HG03442 (cell line): Measurements from ENCODE around the gene MSL2.
"Not testable (repeated sequence)": the region's sequence is repeated elsewhere in the genome, so short reads cannot be mapped to it uniquely, and the experiment has no call there.

Experiments
- ATAC-seq: cut with Tn5 transposase; IDR thresholded peaks from one replicate; pipeline ENCODE4 v1.9.1; 2021; ENCODE audit warnings: mild to moderate bottlenecking, moderate library complexity; ENCODE audit not compliant: unreplicated experiment

The MSL2 gene, protein sequence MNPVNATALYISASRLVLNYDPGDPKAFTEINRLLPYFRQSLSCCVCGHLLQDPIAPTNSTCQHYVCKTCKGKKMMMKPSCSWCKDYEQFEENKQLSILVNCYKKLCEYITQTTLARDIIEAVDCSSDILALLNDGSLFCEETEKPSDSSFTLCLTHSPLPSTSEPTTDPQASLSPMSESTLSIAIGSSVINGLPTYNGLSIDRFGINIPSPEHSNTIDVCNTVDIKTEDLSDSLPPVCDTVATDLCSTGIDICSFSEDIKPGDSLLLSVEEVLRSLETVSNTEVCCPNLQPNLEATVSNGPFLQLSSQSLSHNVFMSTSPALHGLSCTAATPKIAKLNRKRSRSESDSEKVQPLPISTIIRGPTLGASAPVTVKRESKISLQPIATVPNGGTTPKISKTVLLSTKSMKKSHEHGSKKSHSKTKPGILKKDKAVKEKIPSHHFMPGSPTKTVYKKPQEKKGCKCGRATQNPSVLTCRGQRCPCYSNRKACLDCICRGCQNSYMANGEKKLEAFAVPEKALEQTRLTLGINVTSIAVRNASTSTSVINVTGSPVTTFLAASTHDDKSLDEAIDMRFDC

DNA sequence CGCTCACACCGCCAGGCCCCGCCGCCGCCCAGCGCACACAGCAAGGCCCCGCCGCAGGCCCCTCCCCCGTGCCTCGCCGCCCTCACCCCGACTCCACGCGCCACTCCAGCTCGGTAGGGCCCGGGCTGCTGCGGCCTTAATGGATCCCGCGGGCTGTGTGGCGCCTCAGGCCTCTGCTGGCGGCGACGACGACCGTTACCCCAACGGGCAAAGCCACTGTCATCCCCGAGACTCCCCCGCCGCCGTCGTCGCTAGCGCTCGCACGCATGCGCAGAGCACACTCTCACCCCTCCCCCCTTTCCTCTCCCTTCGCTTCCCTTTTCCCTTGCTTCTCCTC, at the start of gene MSL2:
MSL2 (minus strand) TSS at position 272 of the 337 bp plus-strand sequence. CDS start 1,222 bp downstream, outside the sequence.
- ATAC-seq, result no peak

DNA sequence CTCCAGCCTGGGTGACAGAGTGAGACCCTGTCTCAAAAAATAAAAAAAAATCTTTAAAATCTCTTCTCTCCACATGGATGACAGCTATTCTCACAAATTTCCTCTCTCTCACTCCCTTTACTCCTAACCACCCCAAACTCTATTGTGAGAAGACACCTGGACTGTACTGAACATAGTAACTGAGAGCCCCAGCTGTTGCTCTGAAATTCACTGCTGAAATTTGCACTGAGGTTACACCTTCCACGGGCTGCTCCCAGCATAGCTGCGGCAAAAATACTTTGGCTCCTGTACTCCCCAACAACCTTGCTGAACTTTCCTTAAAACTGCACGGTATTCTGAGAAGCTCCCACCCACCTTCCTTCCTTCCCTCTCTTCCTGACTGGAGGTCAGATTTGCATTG, 49.6 kb upstream of the MSL2 start:
- ATAC-seq, result no peak

DNA sequence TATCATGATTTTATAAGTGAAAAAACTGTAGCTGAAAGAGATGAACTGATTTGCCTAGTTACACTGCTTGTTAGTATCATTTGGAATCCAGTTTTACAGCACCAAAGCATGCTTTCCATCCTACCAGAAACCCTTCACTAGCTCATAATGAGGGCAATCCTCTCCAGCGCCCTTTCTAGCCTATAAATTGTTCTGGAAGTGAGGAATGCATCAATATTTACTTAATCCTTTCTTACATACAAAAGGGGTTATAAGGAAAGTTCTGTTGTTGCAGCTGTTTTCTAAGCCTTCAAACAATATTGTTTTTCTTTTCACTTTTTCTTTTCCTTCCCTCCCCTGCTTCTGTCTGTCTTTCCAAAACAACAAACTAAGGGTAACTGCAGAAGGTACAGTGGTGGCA, 43.0 kb upstream of the MSL2 start:
- ATAC-seq, result no peak

DNA sequence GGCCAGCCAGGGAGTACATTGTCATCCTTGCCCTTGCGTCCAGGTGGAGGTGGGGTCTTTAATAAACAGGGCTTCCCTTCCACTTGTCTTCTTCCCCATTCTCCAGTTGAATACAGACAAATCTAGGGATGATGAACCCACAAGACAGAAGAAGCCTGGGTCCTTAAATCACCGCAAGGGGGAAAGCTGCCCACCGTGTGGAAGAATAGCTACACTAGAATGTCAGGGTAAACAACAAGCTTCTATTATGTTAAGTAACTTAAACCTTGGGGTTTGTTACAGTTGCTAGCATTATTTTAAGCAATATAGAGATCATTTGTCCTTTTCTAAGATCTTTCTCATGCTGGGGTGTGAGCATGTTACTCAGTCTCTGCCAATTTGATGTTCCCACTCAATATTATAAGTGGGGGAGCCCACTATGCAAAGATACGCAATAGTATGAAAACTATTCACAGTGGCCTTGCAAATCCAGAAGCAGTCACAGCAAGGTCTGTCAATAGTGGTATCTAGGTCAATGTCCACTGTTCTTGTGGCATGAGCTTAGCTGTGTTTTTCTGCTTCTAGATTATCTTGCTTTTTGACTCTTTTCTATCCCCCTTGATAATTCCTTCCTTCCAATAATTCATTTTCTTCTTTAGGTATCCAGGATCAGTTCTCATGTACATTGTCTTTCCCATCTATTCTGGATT, 42.0 kb upstream of the MSL2 start:
- ATAC-seq, result no peak

DNA sequence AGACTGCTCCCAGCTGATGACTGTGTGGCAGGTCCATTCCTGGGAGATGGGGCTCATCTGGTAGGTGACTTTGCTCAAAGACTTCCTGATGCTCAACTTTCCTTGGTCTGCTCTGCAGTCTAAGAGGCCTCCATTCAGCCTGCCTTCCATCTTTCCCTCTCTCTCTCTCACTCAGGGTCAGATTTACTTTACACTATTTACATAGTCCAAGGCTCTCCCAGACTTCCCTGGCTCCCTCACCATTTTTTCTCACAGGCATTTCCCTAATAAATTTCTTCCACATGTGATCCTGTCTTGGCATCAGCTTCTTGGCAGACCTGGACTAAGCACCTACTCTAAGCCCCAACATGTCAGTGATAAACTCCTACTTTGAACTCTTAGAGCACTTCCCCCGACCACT, 41.0 kb upstream of the MSL2 start:
- ATAC-seq, result no peak

DNA sequence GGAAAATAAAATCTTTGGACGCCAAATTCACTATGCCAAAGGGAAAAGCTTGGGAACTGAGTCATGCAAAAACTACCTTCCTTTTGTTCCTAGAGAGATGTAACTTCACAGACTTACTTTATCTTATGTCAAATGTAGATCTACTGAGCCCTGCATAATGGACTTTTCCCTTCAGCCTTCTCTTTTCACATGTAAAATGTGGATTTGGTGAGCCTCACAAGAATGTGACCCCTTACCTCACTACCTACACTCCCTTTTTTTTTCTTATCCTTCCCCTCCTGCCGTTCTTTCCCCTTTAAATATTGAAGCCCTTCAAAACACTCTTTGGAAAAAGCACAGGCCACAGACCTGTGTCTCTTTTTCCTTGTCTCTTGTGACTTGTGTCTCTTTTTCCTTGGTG, 40.0 kb upstream of the MSL2 start:
- no peak for ATAC-seq

DNA sequence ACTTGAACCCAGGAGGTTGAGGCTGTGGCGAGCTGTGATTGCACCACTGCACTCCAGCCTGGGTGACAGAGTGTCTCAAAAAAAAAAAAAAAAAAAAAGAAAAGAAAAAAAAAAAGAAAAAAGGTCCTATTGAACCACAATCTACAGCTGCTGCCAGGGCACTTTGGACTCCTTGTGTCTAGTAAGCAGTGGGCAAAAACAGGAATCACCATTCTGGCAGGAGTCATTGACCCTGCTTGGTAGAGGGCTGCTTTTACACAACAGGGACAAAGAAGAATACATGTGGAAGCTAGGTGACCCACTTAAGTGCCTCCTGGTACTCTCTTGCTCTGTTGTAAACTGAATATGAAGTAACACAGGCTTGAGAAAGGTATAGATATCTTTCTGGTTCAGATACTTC, 39.4 kb upstream of the MSL2 start:
- ATAC-seq, result no peak

DNA sequence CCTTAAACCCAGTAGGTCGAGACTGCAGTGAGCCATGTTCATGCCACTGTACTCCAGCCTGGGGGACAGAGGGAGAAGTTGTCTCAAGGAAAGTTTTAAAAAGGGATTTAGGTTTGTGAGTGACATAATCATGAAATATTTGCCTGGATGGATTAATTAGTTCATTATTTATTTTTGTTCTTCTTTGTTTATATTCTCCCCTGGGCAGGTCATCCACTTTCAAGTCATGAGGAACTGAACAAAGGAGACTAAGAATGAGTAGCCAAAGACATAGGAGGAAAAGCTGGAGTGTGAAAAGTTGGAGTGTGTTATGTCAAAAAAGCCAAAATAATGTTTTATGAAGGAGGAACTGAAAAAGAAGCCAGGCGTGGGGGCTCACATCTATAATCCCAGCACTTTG, 36.3 kb upstream of the MSL2 start:
- ATAC-seq, result no peak

DNA sequence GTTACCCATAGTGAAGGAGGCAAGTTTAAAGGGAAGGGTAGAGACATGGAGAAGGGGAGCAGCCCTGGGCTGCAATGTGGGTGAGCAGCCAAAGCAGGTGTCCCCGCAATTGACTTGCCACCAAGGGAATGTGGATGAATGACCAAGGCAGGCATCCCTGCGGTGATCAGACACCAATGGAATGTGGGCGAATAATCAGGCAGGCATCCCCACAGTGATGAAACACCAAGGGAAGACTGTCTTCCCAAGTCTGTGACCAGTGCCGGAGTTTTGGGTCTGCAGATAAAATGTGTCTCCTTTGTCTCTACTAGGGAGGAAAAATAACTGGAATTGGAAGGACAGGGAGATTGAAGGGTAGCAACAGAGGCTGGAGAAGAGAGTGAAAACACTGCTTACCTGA, 26.6 kb upstream of the MSL2 start:
- ATAC-seq, result not testable (repeated sequence)

DNA sequence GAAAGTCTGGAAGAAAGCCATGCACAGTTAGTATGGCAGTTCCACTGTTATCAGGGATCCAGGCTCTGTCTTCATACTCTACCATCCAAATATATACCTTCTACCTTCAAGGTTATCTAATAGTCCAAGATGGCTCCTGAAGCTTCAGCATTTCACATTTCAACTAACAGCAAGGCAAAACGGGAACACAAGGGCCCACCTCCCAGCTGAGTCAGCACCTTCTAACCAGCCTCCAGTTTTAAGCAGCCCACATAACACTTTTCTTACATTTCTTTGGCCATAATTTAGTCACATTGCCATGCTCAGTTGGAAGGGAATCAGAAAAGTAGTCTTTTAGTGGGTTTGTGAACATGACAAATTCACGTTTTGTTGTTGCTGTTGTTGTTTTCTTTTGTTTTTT, 15.4 kb upstream of the MSL2 start:
- no peak for ATAC-seq

DNA sequence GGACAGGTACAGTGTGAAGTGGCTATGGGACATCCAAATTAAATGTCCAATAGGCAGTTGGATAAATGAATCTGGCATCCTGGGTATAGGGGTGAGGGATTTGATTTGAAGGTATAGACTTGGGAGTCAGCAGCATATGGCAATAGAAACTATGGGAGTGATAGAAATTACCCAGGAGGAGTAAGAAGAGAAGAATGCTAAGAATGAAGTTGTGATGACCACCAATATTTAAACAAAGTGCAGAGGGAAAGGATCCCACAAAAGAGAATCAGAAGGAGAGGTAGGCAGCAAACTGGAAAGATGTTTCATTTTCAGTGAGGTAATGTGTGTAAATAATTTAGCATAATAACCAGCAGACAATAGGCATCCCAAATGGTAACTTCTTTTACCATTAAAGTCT, 13.8 kb upstream of the MSL2 start:
- no peak for ATAC-seq

DNA sequence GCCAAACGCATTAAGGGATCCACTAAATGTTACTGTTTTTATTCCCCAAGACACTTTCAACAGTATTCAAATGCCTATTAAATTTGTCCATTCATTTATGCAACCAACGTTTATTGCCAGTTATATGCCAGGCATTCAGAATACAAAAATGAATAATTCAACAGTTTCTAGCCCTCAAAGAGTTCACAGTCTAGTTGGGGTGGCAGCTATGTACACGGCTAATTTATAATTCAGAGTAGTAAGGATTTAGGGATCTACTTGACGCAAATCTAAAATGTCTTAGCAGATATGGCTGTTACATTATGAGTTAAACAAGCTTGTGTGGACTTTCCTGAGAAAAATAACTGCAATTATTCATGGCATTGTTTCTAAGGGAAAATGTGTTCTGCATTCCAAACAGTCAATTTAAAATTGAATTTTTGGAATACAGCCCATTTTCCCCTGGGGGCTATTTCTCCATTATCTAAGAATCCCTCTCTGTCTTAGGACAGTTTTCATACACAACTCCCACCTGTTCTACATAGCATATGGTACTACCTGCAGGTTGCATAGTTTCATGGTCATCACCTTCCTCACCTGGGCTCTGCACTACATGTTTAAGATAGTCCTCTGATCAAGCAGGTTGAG, 11.5 kb upstream of the MSL2 start:
- no peak for ATAC-seq

DNA sequence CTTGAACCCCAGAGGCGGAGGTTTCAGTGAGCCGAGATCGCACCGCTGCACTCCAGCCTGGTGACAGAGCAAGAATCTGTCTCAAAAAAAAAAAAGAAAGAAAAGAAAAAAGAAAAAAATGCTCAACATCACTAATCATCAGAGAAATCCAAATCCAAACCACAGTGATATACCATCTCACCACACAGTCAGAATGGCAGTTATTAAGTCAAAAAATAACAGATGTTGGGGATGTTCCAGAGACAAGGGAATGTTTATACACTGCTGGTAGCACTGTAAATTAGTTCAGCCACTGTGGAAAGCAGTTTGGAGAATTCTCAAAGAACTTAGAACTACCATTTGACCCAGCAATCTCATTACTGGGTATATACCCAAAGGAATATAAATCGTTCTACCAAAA, 3.1 kb upstream of the MSL2 start:
- not testable (repeated sequence) for ATAC-seq

DNA sequence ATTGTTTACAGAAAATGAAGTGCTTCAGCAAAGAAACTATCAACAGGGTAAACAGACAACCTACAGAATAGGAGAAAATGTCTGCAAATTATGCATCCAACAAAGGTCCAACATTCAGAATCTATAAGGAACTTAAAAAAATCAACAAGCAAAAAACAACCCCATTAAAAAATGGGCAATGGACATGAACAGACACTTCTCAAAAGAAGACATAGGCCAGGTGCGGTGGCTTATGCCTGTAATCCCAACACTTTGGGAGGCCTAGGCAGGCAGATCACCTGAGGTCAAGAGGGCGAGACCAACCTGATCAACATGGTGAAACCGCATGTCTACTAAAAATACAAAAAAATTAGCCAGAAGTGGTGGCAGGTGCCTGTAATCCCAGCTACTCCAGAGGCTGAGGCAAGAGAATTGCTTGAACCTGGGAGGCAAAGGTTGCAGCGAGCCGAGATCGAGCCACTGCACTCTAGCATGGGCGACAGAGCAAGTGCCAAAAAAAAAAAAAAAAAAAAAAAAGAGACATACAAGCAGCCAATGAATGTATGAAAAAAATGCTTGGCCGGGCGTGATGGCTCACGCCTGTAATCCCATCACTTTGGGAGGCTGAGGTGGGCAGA, 2.4 kb upstream of the MSL2 start:
- not testable (repeated sequence) for ATAC-seq

DNA sequence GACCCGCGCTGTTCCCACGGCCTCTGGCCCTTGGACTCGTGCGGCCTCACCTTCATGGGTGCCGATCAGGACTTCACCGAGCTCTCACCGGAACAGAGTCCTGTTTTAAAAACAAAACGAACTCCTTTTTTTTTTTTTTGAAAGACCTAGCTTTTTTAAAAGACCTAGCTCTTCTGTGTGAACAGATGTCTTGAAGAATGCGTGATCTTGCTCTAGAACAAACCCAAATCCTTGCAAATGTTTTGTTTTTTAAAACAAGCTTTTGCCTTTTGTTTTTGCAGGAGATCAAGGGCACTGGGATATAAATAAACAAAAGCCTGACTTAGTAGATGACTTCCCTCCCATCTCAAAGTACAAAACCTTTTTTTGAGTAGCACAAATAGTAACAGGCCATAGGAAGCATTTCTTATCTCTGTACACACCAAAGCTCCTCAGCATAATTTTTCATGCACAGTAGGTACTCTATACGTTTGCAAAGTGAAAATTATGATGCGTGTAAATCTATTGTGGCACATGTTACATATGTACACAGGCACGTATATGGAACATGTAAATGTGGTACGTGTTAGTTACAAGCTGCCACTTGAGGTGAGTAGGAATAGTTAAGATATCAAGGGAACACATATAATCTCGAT, 1.1 kb upstream of the MSL2 start:
- no peak for ATAC-seq

DNA sequence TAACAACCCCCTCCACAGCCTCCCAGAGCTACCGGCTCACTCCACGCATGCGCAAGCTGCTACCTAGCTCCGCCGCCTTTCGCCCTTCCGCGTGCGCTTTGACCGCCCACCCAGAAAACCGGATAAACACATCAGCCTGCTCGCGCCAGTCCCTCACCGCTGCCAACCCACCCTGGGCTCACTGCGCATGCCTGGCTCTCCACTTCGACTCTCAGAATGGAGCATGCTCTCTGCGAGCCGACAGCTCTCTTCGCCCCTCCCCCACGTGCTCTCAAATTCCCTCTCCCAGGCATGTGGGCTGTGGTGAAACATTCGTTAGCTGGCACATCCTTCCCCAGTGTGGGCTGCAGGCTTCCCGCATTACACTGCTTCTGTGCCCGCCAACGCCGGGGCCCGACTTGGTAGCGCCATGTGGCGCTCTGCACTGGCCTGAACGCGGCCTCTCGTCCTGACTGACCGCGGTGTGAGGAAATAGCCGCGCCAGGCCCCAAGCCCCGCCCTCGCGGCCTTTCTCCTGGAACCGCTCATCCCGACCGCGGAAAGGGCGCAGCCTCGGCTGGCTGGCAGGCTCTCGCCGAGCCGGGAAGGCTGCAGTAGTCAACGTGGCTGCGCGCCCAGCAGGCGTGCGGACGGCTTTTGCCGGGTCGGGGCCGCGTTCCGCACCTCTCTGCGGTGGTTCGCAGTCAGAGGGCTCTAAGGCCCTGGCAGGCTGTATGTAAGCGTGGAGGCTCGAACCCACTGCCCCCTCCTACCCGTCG, 445 bp upstream of the MSL2 start:
- ATAC-seq, result peak; percentile 68

DNA sequence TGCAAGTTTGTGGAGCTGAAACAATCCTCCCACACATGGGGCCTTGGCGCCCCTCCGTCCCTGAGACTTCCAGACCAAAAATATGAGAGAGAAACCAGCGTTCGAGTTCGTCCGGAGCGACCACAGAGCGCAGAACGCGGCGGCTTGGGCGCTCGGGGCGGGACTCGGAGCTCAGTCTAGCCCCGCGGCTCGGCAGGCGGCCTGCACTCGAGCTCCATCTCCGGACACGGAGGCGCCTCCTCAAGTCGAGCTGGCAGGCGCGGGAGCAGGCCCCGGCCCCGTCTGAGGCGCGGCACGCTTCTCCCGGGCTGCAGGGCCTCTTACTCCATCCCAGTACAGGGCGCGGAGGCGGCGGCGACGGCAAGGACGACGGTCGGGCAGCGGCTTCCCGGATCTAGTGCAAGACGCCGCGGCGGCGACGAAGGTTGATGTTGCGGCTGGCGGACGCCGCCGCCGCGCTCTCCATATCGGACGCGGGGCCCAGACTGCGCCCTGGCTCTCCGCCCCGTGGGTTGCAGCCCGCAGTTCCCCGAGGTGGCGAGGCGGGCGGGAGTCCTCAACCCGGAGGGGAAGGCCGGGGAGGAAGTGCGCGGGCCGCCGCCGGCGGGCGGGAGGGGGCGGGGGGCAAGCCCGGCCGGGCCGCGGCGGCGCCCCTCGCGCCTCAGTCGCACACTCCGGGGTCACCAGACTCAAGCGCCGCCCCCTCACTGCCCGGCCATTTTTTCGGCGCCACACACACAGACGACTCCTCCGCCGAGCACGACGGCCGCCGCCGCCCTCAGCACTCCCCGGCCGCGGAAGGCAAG, 674 bp downstream of the MSL2 start:
- peak; percentile 32 for ATAC-seq

DNA sequence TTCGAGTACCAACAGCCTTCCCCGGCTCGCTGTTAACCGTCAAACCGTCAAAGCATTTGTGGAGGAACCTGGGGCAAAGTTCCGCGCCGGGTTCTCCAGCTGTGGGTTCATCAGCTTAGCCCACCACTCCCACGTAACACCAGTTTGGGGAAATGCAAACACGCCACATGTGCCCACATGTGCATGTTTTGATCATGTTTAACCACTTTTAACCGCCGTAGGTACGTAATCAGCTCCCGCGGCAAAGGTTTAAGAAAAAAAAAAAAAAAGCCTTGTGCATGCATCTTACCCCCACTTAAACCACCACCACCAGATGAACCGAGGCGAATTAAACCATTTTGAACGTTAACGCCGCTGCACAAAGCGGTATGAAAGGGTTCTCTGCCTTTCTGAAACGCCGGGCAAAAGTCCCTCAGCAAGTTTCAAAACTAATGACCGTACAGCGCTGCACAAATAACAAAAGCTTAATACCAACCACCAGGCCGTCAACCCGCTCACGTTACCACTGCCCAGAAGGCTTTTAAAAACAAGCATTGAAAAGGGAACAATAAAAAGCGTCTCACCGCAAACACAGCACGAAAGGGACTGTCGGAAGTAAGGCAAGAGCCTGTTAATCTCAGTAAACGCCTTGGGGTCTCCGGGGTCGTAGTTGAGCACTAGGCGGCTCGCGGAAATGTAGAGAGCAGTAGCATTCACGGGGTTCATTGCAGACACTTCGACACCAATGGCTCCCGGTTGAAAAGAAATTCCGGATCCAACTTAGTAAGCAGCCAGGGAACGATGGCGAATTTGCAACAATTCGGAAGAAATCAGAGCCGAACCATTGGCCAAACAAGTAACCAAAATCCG, 1.5 kb downstream of the MSL2 start:
- ATAC-seq, result no peak
